Myometrial cell (primary cell): ENCODE measurements around the gene PPID. TPM values are rescaled to one million over a fixed set of nuclear protein-coding genes. Genes with fewer than 3 reads are reported as not detected.

Source experiments
- total RNA-seq: library from RNA; depleted of rRNA; stranded (reverse); fragments of >200 nt; gene quantifications from 2 replicates; pipeline ENCODE4 v1.2.3, GENCODE V29; 2015

The PPID gene
- 24.8 and 32.6 TPM in 2 replicates for total RNA-seq

GRCh38 chr4:158722917-158723793, at the start of gene PPID:
TSS of gene PPID (minus strand) at chr4:158723396. CDS start at chr4:158723288, 108 bp downstream.

GRCh38 chr4:158768555-158769174, 45.5 kb upstream of the PPID start, which contains the start of gene FNIP2:
TSS of gene FNIP2 (plus strand) at chr4:158769026. CDS start at chr4:158769213, 187 bp downstream.

GRCh38 chr4:158671915-158672806, 51.0 kb downstream of the PPID start, which contains the start of gene ETFDH:
TSS of gene ETFDH (plus strand) at chr4:158672296. CDS start at chr4:158672457, 161 bp downstream.

GRCh38 chr4:158671665-158671914, 51.6 kb downstream of the PPID start, which contains the start of gene C4orf46:
TSS of gene C4orf46 (minus strand) at chr4:158671887. CDS start at chr4:158671801, 86 bp downstream.

Other genes starting within 250 kb of the PPID start
- gene RXFP1, start 201.5 kb downstream of the PPID start, total RNA-seq = 0.29 and 0.35 TPM in 2 replicates
- 6.1 and 6.2 TPM in 2 replicates for gene C4orf46, start 51.5 kb downstream of the PPID start, total RNA-seq
- gene ETFDH, start 51.1 kb downstream of the PPID start, total RNA-seq = 21.4 and 25.7 TPM in 2 replicates
- 1.7 and 5.7 TPM in 2 replicates for gene FNIP2, start 45.6 kb upstream of the PPID start, total RNA-seq